Testis (tissue), 3 donors: ENCODE results near the gene FRMD8. TPM values are rescaled to one million over a fixed set of nuclear protein-coding genes. Genes with fewer than 3 reads are reported as not detected.

Experiments used
- DNase-seq: peaks from one replicate; pipeline ENCODE4 v3.0.0-alpha.2; 2019
- H3K27ac ChIP-seq, 2 donors: fragments of 200-600 bp; sonication (generic); one replicate each; pipeline ENCODE4 v1.5.1; 2019
- H3K27me3 ChIP-seq: fragments of 200-600 bp; sonication (generic); one replicate; pipeline ENCODE4 v1.5.1; 2019
- H3K36me3 ChIP-seq: fragments of 200-600 bp; sonication (generic); one replicate; pipeline ENCODE4 v1.5.1; 2017; ENCODE audit warnings: low read depth; ENCODE audit errors: missing control alignments
- H3K4me1 ChIP-seq: fragments of 200-600 bp; sonication (generic); one replicate; pipeline ENCODE4 v1.5.1; 2019
- H3K4me3 ChIP-seq, 2 donors: fragments of 200-600 bp; sonication (generic); one replicate each; pipeline ENCODE4 v1.5.1; 2017 to 2019
- H3K9me3 ChIP-seq: fragments of 200-600 bp; sonication (generic); one replicate; pipeline ENCODE4 v1.5.1; 2017
- POLR2A ChIP-seq: fragments of 450-650 bp; IDR thresholded peaks from one replicate; pipeline ENCODE4 v1.6.1; 2017; ENCODE audit warnings: antibody characterized with exemption, mild to moderate bottlenecking, moderate library complexity
- WGBS, 2 donors: methylation state at CpG; one replicate each; pipeline ENCODE4 v1.1.5; 2018; 5-methylcytosine and 5-hydroxymethylcytosine counted together
- intact Hi-C: fragments of 100-400 bp; cut with DNase I; formaldehyde crosslinking; loops from one replicate; pipeline ENCODE4 v1.15.1; 2023; ENCODE audit warnings: low total_unique reads
- polyA plus RNA-seq: library from polyadenylated mRNA; stranded (reverse); fragments of 350-450 nt; fragmentation: Illumina TruSeq; extraction: RNeasy Lipid Tissue Mini Kit (QIAGEN cat#74804); gene quantifications from one replicate; pipeline ENCODE4 v1.2.3, GENCODE V29; 2014; ENCODE audit warnings: low read depth, low replicate concordance; ENCODE audit not compliant: insufficient read depth
- total RNA-seq, 2 donors: library from RNA; depleted of rRNA; stranded (reverse); fragments of >200 nt; gene quantifications; one replicate each; pipeline ENCODE4 v1.2.3, GENCODE V29; 2016
- TF ChIP-seq, protein P1 (sequence below), 3 experiments: fragments of 450-650 bp in 2 of 3; fragments of 200-600 bp in 1 of 3; sonication (generic) in 1 of 3; IDR thresholded peaks; one replicate each; pipeline ENCODE4 v1.5.1; 2016 to 2019; ENCODE audit warnings: antibody characterized with exemption in 3 of 3, mild to moderate bottlenecking in 2 of 3, moderate library complexity in 1 of 3

FRMD8 gene
- total and polyA plus RNA-seq, 3 donors from 2014 or later = 31.4 to 118 (median 92.5) TPM

DNA sequence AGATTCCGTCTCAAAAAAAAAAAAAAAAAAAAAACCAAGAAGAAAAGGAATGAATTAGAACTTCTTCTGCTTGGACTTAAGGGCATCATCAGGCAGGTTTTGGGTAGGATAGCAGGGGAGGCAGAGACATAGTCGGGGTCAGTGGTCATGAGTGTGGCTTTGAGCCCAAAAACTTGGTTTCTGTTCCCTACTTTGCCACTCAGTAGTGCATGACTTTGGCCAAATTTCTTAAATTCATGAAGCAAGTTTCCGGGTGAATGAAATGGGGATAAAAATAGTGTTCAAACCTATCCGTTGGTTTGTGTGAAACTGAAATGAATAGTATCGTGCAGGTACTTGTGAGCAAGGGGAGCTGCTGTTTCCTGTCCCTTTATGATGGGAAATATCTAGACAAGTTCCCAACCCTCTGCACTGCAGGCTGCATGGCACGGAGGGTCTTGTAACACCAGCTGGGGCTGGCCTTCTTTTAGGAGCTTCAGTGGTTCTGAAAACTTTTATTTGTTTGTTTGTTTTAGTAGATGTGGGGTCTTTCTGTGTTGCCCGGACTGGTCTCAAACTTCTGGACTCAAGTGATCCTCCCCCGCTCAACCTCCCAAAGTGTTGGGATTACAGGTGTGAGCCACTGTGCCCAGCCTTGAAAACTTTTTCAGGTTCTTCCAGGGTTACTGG, 54.5 kb downstream of the FRMD8 start:
- TF ChIP-seq POLR2A = no peak
- TF ChIP-seq, protein P1, sequence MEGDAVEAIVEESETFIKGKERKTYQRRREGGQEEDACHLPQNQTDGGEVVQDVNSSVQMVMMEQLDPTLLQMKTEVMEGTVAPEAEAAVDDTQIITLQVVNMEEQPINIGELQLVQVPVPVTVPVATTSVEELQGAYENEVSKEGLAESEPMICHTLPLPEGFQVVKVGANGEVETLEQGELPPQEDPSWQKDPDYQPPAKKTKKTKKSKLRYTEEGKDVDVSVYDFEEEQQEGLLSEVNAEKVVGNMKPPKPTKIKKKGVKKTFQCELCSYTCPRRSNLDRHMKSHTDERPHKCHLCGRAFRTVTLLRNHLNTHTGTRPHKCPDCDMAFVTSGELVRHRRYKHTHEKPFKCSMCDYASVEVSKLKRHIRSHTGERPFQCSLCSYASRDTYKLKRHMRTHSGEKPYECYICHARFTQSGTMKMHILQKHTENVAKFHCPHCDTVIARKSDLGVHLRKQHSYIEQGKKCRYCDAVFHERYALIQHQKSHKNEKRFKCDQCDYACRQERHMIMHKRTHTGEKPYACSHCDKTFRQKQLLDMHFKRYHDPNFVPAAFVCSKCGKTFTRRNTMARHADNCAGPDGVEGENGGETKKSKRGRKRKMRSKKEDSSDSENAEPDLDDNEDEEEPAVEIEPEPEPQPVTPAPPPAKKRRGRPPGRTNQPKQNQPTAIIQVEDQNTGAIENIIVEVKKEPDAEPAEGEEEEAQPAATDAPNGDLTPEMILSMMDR (IDR thresholded peaks at IDR 0.05) = no peak
- no peak overlapping the region for H3K4me3 ChIP-seq
- no peaks in the 10 kb centered on the region for H3K9me3 ChIP-seq
- no peak for DNase-seq
- intact Hi-C loops = no loop called here
- 76 to 79% methylated on average over 8 of the region's 8 CpGs for WGBS, 2 donors
- H3K4me1 ChIP-seq = peaks cover 6% of the 10 kb centered on the region
- peak overlapping the region in 1 of 2 donors; percentile 45 for H3K27ac ChIP-seq
- H3K27me3 ChIP-seq = no peaks in the 10 kb centered on the region
- H3K36me3 ChIP-seq = no peaks in the 10 kb centered on the region

DNA sequence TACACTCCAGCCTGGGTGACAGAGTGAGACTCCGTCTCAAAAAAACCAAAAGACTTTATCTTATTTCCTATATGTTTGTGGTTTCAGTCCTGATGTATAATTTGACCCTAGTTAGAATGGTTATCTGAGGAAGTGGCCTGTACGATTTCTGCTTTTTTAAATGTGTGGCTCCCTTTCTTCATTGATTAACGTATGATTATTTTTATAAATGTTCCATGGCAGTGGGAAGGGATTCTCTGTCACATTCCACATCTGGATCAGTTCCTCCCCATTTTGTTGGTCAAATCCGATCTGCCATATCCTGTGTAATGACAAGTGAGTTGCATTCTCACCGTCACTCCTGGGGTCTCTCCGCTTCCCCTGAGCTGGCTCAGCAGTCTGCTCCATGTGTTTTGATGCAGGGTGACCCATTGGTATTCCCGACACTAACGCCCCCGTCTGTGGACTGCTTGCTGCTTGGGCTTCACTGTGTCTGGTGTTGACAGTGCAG, 56.5 kb downstream of the FRMD8 start:
- Histone ChIP-seq H3K4me3 (no peak overlapping the region), H3K4me1 (peaks cover 6% of the 10 kb centered on the region), H3K27ac (peak overlapping the region in 1 of 2 donors; percentile 20), H3K36me3 (no peaks in the 10 kb centered on the region), H3K9me3 (no peaks in the 10 kb centered on the region), H3K27me3 (no peaks in the 10 kb centered on the region)
- TF ChIP-seq, protein P1 (IDR thresholded peaks at IDR 0.05) = no peak
- TF ChIP-seq POLR2A = no peak
- DNase-seq = no peak
- WGBS, 2 donors = 73 to 78% methylated on average over 9 of the region's 9 CpGs
- intact Hi-C loops = no loop called here

DNA sequence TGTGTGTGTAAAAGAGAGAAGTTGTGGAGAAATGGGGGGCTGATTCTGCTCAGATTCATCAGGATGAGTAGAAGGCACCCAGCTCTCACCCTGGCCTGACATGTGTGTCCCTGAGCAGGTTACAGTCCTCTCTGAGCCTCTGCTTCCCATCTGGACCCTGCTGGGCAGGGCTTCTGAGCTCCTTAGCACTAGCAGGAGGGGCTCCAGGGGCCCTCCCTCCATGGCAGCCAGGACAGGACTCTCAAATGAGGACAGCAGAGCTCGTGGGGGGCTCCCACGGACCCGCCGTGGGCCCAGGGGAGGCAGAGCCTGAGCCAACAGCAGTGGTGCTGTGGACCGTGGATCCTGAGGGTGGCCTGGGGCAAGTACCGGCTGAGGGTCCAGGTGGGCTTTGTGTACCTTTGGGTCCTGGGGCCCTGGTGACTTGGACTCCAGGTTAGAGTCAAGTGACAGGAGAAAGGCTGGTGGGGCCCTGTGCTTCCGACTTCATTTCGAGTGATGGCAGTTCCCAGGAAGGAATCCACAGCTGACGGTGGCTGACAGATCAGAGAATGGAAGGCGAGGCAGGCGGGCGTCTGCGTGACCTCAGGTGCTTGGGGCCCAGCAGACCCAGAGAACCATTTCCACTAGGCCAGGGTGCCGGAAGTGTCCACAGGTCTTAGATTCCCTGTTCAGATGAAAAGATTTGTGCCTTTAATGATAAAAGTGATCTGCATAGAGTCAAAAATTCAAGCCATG, 58.0 kb downstream of the FRMD8 start:
- Histone ChIP-seq H3K36me3 (no peaks in the 10 kb centered on the region), H3K27me3 (no peaks in the 10 kb centered on the region), H3K4me1 (peaks cover 6% of the 10 kb centered on the region), H3K27ac (peak overlapping the region in 1 of 2 donors; percentile 24), H3K9me3 (no peaks in the 10 kb centered on the region), H3K4me3 (no peak overlapping the region)
- intact Hi-C loops = no loop called here
- no peak for DNase-seq
- WGBS, 2 donors = 81 to 90% methylated on average over 9 to 14 of the region's 14 CpGs
- TF ChIP-seq, protein P1 (IDR thresholded peaks at IDR 0.05) = no peak
- TF ChIP-seq POLR2A = no peak

DNA sequence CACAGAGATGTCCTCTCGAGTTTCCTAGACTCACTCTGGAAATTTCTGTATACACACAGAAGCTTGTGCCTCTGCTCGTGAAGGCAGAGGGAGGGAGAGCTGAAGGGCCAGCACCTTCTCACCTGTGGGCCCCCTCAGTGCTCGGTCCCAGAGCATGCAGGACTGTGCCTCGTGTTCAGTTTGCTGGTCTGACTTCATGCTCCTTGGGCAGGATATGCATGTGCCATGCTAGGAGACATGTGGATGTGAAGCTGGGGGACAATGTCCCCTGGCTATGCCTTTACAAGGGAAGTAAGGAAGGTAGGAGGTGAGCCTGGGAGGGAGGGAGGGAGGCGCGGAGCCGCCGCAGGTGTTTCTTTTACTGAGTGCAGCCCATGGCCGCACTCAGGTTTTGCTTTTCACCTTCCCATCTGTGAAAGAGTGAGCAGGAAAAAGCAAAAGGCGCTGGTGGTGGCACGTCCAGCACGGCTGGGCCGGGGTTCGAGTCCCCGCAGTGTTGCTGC, 58.7 kb downstream of the FRMD8 start:
- H3K27me3 ChIP-seq = no peaks in the 10 kb centered on the region
- peaks cover 6% of the 10 kb centered on the region for H3K4me1 ChIP-seq
- TF ChIP-seq, protein P1 (IDR thresholded peaks at IDR 0.05) = no peak
- no peak for TF ChIP-seq POLR2A
- no peaks in the 10 kb centered on the region for H3K9me3 ChIP-seq
- no peaks in the 10 kb centered on the region for H3K36me3 ChIP-seq
- 80 to 88% methylated on average over 13 to 15 of the region's 15 CpGs for WGBS, 2 donors
- H3K27ac ChIP-seq = peak overlapping the region in 1 of 2 donors; percentile 26
- DNase-seq = no peak
- no peak overlapping the region for H3K4me3 ChIP-seq
- intact Hi-C loops = no loop called here
